Measurements from ENCODE around the gene MAP4K5. TPM values are rescaled to one million over a fixed set of nuclear protein-coding genes. Genes with fewer than 3 reads are reported as not detected.
A peak's percentile ranks its signal among the peaks of the same experiment; 100 is the strongest.

Gene MAP4K5
- total RNA-seq = 100 to 1,000 TPM in 2 of 4 donors, 10 to 100 TPM in 2; 81.5 to 138 (median 107) TPM

GRCh38 chr14:50532502-50533240 lies at the start of gene MAP4K5:
TSS of gene MAP4K5 (minus strand) at chr14:50532569. CDS start at chr14:50532049, 520 bp downstream.
- Histone ChIP-seq H3K36me3 (no peaks in the 10 kb centered on the region), H3K4me3 (peak within 1 kb of the TSS; percentile 62 to 86), H3K27ac (peak within 1 kb of the TSS; percentile 70 to 98 (median 96)), H3K4me1 (peaks cover 0 to 45% (median 33%) of the 10 kb centered on the region in 3 donors), H3K9me3 (no peaks in the 10 kb centered on the region), H3K27me3 (no peaks in the 10 kb centered on the region)
- WGBS, 2 donors (ENCODE audit: low coverage in 1 of 2) = 3 to 6% methylated on average over 7 to 10 of the region's 60 CpGs
- TF ChIP-seq POLR2A (IDR thresholded peaks at IDR 0.05) (peak; percentile 75 to 80), POLR2AphosphoS5 (IDR thresholded peaks at IDR 0.05) (no peak), CTCF (IDR thresholded peaks at IDR 0.05) (peak; percentile 73 to 98 (median 96)), EP300 (IDR thresholded peaks at IDR 0.05) (no peak)
- peak; percentile 99 for ATAC-seq

GRCh38 chr14:50578433-50578832 lies 46.1 kb upstream of the MAP4K5 start:
- Histone ChIP-seq H3K27me3 (no peaks in the 10 kb centered on the region), H3K4me3 (no peak overlapping the region), H3K4me1 (no peaks in the 10 kb centered on the region), H3K27ac (no peak overlapping the region), H3K9me3 (no peaks in the 10 kb centered on the region), H3K36me3 (no peaks in the 10 kb centered on the region)
- TF ChIP-seq POLR2A (IDR thresholded peaks at IDR 0.05) (no peak), CTCF (IDR thresholded peaks at IDR 0.05) (no peak), EP300 (IDR thresholded peaks at IDR 0.05) (no peak), POLR2AphosphoS5 (IDR thresholded peaks at IDR 0.05) (no peak)
- ATAC-seq = no peak

GRCh38 chr14:50577982-50578381 lies 45.6 kb upstream of the MAP4K5 start:
- Histone ChIP-seq H3K4me1 (no peaks in the 10 kb centered on the region), H3K4me3 (no peak overlapping the region), H3K36me3 (no peaks in the 10 kb centered on the region), H3K27me3 (no peaks in the 10 kb centered on the region), H3K9me3 (no peaks in the 10 kb centered on the region), H3K27ac (no peak overlapping the region)
- TF ChIP-seq CTCF (IDR thresholded peaks at IDR 0.05) (no peak), POLR2AphosphoS5 (IDR thresholded peaks at IDR 0.05) (no peak), EP300 (IDR thresholded peaks at IDR 0.05) (no peak)
- ATAC-seq = no peak

GRCh38 chr14:50575769-50576168 lies 43.4 kb upstream of the MAP4K5 start:
- no peaks in the 10 kb centered on the region for H3K27me3 ChIP-seq
- TF ChIP-seq EP300 (IDR thresholded peaks at IDR 0.05) (no peak), POLR2AphosphoS5 (IDR thresholded peaks at IDR 0.05) (no peak), CTCF (IDR thresholded peaks at IDR 0.05) (no peak), POLR2A (IDR thresholded peaks at IDR 0.05) (no peak)
- no peak overlapping the region for H3K27ac ChIP-seq
- no peaks in the 10 kb centered on the region for H3K36me3 ChIP-seq
- peaks cover 0 to 14% (median 0%) of the 10 kb centered on the region in 3 donors for H3K9me3 ChIP-seq
- no peaks in the 10 kb centered on the region for H3K4me1 ChIP-seq
- no peak overlapping the region for H3K4me3 ChIP-seq
- ATAC-seq = no peak

GRCh38 chr14:50573862-50574261 lies 41.5 kb upstream of the MAP4K5 start:
- Histone ChIP-seq H3K27me3 (no peaks in the 10 kb centered on the region), H3K9me3 (peaks cover 0 to 33% (median 0%) of the 10 kb centered on the region in 3 donors), H3K27ac (no peak overlapping the region), H3K36me3 (no peaks in the 10 kb centered on the region), H3K4me3 (no peak overlapping the region), H3K4me1 (no peaks in the 10 kb centered on the region)
- ATAC-seq = no peak
- 82 to 100% methylated on average over 1 to 2 of the region's 2 CpGs for WGBS, 2 donors (ENCODE audit: low coverage in 1 of 2)
- TF ChIP-seq POLR2A (IDR thresholded peaks at IDR 0.05) = no peak
- TF ChIP-seq CTCF (IDR thresholded peaks at IDR 0.05) = no peak
- TF ChIP-seq EP300 (IDR thresholded peaks at IDR 0.05) = no peak
- TF ChIP-seq POLR2AphosphoS5 (IDR thresholded peaks at IDR 0.05) = no peak
